ENCODE results near the gene FAM217A.
"Not testable (repeated sequence)": the region's sequence is repeated elsewhere in the genome, so short reads cannot be mapped to it uniquely, and the experiment has no call there.

FAM217A gene

GRCh38 chr6:4078691-4079471 is at the start of gene FAM217A:
Gene FAM217A, minus strand, starts transcription at chr6:4079137. Its CDS starts 1,723 bp downstream, at chr6:4077414.
- DNase-seq (ENCODE audit: low read depth), result no peak

GRCh38 chr6:4128072-4128471 is 49.1 kb upstream of the FAM217A start:
- DNase-seq (ENCODE audit: low read depth), result no peak

GRCh38 chr6:4125933-4126864 is 47.3 kb upstream of the FAM217A start:
- DNase-seq (ENCODE audit: low read depth), result no peak

DNA sequence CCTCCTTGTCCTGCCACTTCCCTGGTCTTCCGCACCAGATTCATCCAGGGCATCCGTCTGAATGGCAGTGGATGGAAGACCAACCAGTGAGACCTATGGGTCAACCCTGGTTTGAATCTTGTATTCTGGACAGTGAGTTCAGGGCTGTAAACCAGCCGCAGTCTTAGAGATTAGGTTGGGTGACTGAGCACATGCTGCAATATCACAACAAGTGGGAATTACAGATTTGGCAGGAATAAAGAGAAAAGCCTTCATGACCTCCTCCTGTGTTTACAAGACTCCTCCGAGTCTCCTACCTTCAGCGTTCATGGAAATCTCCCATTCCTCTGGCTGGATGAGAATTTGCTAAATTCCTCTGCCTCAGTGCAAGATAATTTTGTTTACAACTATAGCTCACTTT is 46.6 kb upstream of the FAM217A start:
- no peak for DNase-seq (ENCODE audit: low read depth)

GRCh38 chr6:4124351-4124750 is 45.4 kb upstream of the FAM217A start:
- no peak for DNase-seq (ENCODE audit: low read depth)

DNA sequence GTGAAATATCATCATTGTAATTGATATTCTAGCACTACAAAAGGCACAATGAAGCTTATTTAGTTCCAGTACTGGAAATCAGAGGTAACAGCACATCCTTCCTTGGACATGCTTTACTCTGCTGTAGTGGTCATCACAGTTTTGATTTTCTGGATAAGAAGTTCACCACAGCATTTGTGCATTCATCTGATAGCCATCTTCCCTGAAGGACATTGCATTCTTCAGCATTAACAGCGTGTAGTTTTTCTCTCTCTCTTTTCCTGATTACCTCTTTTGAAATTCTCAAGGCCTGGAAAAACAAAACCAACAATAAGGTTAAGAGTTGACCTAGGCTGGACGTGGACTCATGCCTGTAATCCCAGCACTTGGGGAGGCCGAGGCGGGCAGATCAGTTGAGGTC is 36.8 kb upstream of the FAM217A start:
- DNase-seq (ENCODE audit: low read depth), result no peak

DNA sequence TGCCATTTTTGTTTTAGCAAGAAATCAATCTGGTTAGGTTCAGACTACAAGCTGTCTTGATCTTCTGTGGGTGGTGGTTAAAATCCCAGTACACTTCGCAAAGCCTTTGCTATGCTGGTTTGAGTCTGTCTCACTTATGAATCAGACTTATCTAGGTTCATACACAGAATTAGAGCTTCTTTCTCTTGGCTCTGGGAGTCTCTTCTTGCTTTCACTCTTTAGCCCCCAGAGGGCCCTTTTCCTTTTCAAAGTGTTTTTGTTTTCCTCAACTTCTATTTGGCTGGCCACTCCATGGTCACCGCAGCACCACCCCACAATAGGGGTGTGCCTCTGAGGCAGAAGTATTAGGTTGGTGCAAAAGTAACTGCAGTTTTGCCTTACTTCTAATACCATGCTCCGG is 35.2 kb upstream of the FAM217A start:
- DNase-seq (ENCODE audit: low read depth), result no peak

DNA sequence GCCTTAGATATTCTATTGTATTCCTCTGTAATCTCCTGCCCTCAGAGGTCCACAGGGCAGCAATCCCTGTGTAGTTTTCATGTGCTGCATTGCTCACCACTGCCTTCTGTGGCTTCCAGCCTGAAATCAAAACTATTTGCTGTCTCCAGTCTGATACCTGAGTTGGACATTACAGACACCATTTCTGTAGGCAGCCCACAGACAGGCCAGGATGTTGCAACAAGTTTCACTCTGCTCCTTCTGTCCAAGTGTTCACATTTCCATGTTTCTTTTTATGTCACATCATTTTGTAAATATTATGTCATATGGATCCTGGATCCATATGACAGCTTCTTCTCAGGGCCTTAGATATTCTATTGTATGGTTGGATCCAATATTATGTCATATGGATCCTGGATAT is 34.7 kb upstream of the FAM217A start:
- DNase-seq (ENCODE audit: low read depth), result no peak

DNA sequence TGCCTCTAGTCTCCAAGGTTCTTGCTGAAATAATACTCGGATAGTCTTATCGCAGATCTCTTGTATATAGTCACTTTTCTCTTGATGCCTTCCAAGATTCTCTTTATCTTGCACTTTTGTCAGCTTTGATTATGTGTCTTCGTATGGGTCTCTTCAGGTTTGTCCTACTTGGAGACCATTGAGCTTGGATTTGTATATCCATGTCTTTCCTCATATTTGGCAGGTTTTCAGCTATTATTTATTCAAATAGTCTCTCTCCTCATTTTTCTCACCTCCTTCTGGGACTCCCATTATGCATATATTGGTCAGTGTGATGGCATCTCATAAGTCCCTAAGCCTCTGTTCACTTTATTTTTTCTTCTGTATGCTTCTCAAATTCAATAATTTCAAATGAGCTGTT is 33.4 kb upstream of the FAM217A start:
- DNase-seq (ENCODE audit: low read depth), result no peak

- not testable (repeated sequence) for DNase-seq (ENCODE audit: low read depth)
Measured at GRCh38 chr6:4109363-4109815, 30.5 kb upstream of the FAM217A start.

- no peak for DNase-seq (ENCODE audit: low read depth)
Measured at GRCh38 chr6:4108561-4109093, 29.7 kb upstream of the FAM217A start.

DNA sequence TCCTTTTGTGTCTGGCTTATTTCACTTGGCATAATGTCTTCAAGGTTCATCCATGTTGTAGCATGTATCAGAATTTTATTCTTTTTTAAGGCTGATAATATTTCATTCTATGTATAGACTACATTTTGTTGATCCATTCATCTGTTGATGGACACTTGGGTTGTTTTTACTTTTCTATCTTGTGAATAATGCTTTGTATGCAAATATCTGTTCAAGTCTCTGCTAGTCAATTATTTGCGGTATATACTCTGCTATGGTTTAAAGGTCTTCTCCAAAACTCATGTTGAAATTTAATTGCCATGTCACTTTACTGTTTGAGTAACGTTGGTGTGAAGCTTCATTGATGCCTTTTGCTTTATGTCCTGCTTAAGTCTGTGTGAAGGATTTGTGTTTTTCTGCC is 28.9 kb upstream of the FAM217A start:
- DNase-seq (ENCODE audit: low read depth), result no peak

GRCh38 chr6:4105980-4106536 is 27.1 kb upstream of the FAM217A start:
- DNase-seq (ENCODE audit: low read depth), result no peak

DNA sequence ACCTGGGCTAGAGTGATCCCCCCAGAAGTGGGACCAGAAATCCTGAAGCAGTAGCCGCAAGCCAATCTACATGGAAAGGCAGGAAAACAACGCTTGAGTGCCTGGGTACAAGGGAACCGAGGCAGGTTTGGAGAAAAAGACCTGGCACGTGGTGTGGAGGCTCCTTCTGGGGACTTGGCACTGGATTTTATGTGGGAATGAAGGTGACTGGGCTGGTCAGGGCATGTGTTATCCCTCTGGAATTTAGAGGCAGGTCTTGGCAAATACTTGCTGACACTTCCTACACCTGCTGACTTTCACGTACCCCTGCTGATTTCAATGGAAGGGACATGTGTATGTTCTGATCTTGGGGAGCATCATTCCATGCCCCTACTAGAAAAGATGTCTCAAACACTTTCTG is 25.0 kb upstream of the FAM217A start:
- DNase-seq (ENCODE audit: low read depth), result no peak

DNA sequence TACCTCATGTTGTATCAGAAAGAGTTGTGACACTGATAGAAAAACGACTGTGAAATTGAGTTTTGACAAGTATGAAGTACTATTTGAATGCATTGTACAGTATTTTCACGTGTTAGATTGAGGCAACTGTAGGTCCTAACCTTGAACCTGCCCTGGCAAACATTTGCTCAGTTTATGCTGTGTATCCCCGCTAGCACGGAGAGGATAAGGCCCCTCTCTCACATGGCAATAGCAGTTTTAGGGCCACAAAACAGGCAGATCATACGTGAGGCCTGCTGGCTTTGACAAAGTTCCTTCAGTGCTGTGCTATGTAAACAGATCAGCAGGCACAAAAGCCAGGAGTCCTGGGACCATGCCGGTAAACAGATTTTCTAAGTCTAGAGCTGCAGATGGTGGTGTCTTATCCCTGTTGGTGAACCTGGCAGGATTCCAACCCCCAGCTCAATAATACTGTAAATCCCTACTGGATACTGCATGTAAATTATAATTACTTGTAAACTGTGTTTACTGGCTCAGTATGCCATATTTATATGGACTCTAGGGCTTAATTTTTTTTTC is 23.8 kb upstream of the FAM217A start:
- no peak for DNase-seq (ENCODE audit: low read depth)

DNA sequence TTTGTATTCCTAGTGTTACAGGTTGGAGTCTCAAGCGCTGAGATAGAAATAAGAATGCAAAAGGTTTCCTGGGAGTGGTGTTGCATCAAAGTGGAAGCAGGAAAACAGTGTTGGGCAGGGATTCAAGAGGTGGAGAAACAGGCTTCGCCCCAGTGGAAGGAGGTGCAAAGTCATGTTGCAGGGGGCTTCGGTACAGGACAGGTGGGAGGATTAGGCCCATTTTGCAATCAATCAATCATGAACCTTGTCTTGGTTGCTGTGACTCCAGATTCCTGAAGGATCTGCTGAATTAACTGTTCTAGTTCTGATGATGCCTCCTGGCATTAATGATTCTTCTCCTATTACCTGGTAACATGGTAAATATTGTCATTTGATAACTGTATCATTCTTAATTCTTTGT is 22.4 kb upstream of the FAM217A start:
- DNase-seq (ENCODE audit: low read depth), result no peak

GRCh38 chr6:4100655-4101054 is 21.7 kb upstream of the FAM217A start:
- DNase-seq (ENCODE audit: low read depth), result no peak

GRCh38 chr6:4093288-4093687 is 14.4 kb upstream of the FAM217A start:
- no peak for DNase-seq (ENCODE audit: low read depth)

DNA sequence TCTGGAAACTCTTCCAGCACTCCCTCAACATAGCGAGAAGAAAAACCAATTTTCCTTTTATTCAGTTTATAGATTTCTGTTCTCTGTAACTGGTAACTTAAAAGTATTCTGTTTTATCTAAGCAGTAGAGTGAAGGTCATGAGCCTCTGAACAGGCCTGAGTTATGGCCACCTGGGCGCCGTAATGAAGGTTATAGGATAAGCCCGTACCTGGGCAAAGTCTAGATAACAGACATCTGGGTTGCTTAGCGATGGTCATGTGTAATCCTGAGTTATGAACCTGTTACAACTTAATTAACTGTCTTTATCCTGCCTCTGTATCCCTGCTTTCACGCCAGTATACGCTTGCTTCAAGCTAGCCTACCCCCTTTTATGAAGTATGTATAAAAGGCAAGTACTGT is 13.0 kb upstream of the FAM217A start:
- no peak for DNase-seq (ENCODE audit: low read depth)

- DNase-seq (ENCODE audit: low read depth), result not testable (repeated sequence)
Measured at GRCh38 chr6:4090043-4090442, 11.1 kb upstream of the FAM217A start.

DNA sequence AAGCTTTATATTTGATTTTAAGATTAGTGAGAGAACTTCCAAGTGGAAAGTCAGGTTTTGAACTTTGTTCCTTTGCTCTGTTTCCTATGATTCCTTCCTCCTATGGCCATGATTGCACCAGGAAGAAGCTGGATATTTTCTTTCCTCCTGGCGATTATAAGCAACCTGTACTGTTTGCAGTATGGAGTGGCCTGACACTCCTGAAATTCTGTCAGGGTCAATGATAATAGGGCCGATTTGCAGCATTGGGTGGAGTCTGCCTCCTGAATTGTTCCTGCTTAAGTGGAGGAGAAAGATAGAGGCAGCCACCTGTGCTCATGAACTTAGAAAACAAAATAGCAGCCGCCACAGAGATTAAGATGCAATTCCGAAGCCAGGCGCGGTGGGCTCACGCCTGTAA is 9.8 kb upstream of the FAM217A start:
- DNase-seq (ENCODE audit: low read depth), result no peak

DNA sequence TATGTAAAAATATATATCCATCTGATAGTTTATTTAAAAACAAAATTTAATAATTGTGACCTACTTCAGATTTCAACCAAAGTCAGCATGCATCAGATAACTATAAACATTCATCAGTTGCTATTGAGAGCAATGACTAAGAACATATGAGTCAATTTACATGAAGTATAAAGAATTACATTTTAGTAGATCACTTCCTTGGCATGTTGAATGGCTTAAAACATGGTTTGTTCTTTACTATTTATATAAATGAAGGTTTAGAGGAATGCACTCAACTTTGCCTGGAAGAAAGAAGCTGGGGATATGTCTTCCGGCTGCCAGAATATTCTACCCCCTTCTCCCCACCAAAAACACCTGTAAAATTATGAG is 6.4 kb upstream of the FAM217A start:
- DNase-seq (ENCODE audit: low read depth), result no peak
